WTC11 (cell line): ENCODE results near the gene GPR183. TPM values are rescaled to one million over a fixed set of nuclear protein-coding genes. Genes with fewer than 3 reads are reported as not detected.

ENCODE experiments used
- ATAC-seq: fragments of 200-7000 bp; cut with Tn5 transposase; 2 replicates; pipeline ENCODE4 v1.10.0; 2021; ENCODE audit warnings: mild to moderate bottlenecking, moderate library complexity
- CTCF ChIA-PET: fragments of 300-600 bp; sonication (Branson Sonifier 250); formaldehyde crosslinking; loops from one replicate; lab custom pipeline; 2021; ENCODE audit warnings: antibody characterized with exemption; lab: Charles Lee
- POLR2A ChIA-PET: fragments of 350-600 bp; sonication (Branson Sonifier 250); formaldehyde crosslinking; loops from one replicate; lab custom pipeline; 2021; ENCODE audit warnings: antibody characterized with exemption; lab: Charles Lee
- DNase-seq: peaks from one replicate; pipeline ENCODE4 v3.0.0; 2021; ENCODE audit warnings: low spot score
- H3K27ac Mint-ChIP-seq: 2 replicates; pipeline ENCODE4 v1.8.0; 2021; ENCODE audit warnings: mixed read lengths
- H3K27me3 Mint-ChIP-seq: 2 replicates; pipeline ENCODE4 v1.8.0; 2021; ENCODE audit warnings: low read depth, mild to moderate bottlenecking, moderate library complexity, mixed read lengths
- H3K36me3 Mint-ChIP-seq: 2 replicates; pipeline ENCODE4 v1.8.0; 2021; ENCODE audit warnings: mixed read lengths
- H3K4me1 Mint-ChIP-seq: 2 replicates; pipeline ENCODE4 v1.8.0; 2022; ENCODE audit warnings: mixed read lengths
- H3K4me3 Mint-ChIP-seq: 2 replicates; pipeline ENCODE4 v1.8.0; 2021; ENCODE audit warnings: mild to moderate bottlenecking, moderate library complexity, mixed read lengths
- H3K9me3 Mint-ChIP-seq: 2 replicates; pipeline ENCODE4 v1.8.0; 2021; ENCODE audit warnings: mixed read lengths
- AR ChIP-seq: fragments of 250-450 bp; sonication (Bioruptor Pico); IDR thresholded peaks from 2 replicates; pipeline ENCODE4 v1.9.0; 2021; ENCODE audit warnings: mild to moderate bottlenecking
- ATF2 ChIP-seq: sonication (generic); formaldehyde crosslinking; IDR thresholded peaks from 2 replicates; pipeline ENCODE4 v1.8.1; 2022; ENCODE audit warnings: low read depth, missing genetic modification reagents, borderline replicate concordance
- ATF6 ChIP-seq: sonication (generic); formaldehyde crosslinking; IDR thresholded peaks from 2 replicates; pipeline ENCODE4 v1.8.1; 2023; ENCODE audit warnings: mild to moderate bottlenecking, missing genetic modification reagents
- CBFB ChIP-seq: sonication (generic); formaldehyde crosslinking; IDR thresholded peaks from 2 replicates; pipeline ENCODE4 v1.8.1; 2022; ENCODE audit warnings: mild to moderate bottlenecking, low read depth, missing genetic modification reagents
- CDX4 ChIP-seq: fragments of 250-450 bp; sonication (Bioruptor Pico); IDR thresholded peaks from 2 replicates; pipeline ENCODE4 v1.9.0; 2021; ENCODE audit warnings: moderate library complexity, mild to moderate bottlenecking, inconsistent platforms, borderline replicate concordance
- ELF4 ChIP-seq: sonication (generic); formaldehyde crosslinking; IDR thresholded peaks from 2 replicates; pipeline ENCODE4 v1.8.1; 2022; ENCODE audit warnings: low read depth, mild to moderate bottlenecking, moderate library complexity, missing genetic modification reagents
- FOXJ3 ChIP-seq: sonication (generic); formaldehyde crosslinking; IDR thresholded peaks from 2 replicates; pipeline ENCODE4 v1.9.0; 2021; ENCODE audit warnings: missing genetic modification reagents, mild to moderate bottlenecking, borderline replicate concordance
- FOXK1 ChIP-seq: sonication (generic); formaldehyde crosslinking; IDR thresholded peaks from 2 replicates; pipeline ENCODE4 v1.8.0; 2022; ENCODE audit warnings: mild to moderate bottlenecking, moderate library complexity, missing genetic modification reagents
- JAZF1 ChIP-seq: fragments of 250-450 bp; sonication (Bioruptor Pico); IDR thresholded peaks from 2 replicates; pipeline ENCODE4 v1.9.0; 2021; ENCODE audit warnings: moderate library complexity, mild to moderate bottlenecking, inconsistent platforms
- MYBL2 ChIP-seq: sonication (generic); formaldehyde crosslinking; IDR thresholded peaks from 2 replicates; pipeline ENCODE4 v1.8.1; 2023; ENCODE audit warnings: mild to moderate bottlenecking, moderate library complexity, missing genetic modification reagents
- NFATC4 ChIP-seq: fragments of 250-450 bp; sonication (Bioruptor Pico); IDR thresholded peaks from 2 replicates; pipeline ENCODE4 v1.9.0; 2021; ENCODE audit warnings: mild to moderate bottlenecking
- NFYB ChIP-seq: sonication (generic); formaldehyde crosslinking; conservative IDR thresholded peaks from 2 replicates; pipeline ENCODE4 v1.8.0; 2022; ENCODE audit warnings: low read depth, missing genetic modification reagents
- NR2C2 ChIP-seq: sonication (generic); formaldehyde crosslinking; IDR thresholded peaks from 2 replicates; pipeline ENCODE4 v1.8.0; 2022; ENCODE audit warnings: mild to moderate bottlenecking, missing genetic modification reagents
- NR3C1 ChIP-seq: sonication (generic); formaldehyde crosslinking; conservative IDR thresholded peaks from 2 replicates; pipeline ENCODE4 v1.8.1; 2023; ENCODE audit warnings: low read depth, mild to moderate bottlenecking, missing genetic modification reagents
- PREB ChIP-seq: sonication (generic); formaldehyde crosslinking; IDR thresholded peaks from 2 replicates; pipeline ENCODE4 v1.8.1; 2022; ENCODE audit warnings: mild to moderate bottlenecking, missing genetic modification reagents, moderate library complexity, borderline replicate concordance
- SP1 ChIP-seq: sonication (generic); formaldehyde crosslinking; conservative IDR thresholded peaks from 2 replicates; pipeline ENCODE4 v1.8.1; 2022; ENCODE audit warnings: missing genetic modification reagents
- TEAD4 ChIP-seq: sonication (generic); formaldehyde crosslinking; IDR thresholded peaks from 2 replicates; pipeline ENCODE4 v1.8.0; 2022; ENCODE audit warnings: mild to moderate bottlenecking, missing genetic modification reagents
- ZNF317 ChIP-seq: sonication (generic); formaldehyde crosslinking; IDR thresholded peaks from 2 replicates; pipeline ENCODE4 v1.8.1; 2023; ENCODE audit warnings: low read depth, mild to moderate bottlenecking, moderate library complexity, missing genetic modification reagents, borderline replicate concordance
- ZSCAN18 ChIP-seq: fragments of 250-450 bp; sonication (Bioruptor Pico); IDR thresholded peaks from 2 replicates; pipeline ENCODE4 v2.1.2; 2022; ENCODE audit warnings: mild to moderate bottlenecking, moderate library complexity
- total RNA-seq: library from RNA; stranded (reverse); gene quantifications from 3 replicates; pipeline ENCODE4 v1.2.3, GENCODE V29; 2021

Gene GPR183
- total RNA-seq, 1 experiment from 2014 or later = 0.13 TPM

- ATAC-seq (no peak), DNase-seq (no peak)
- Mint-ChIP-seq H3K27me3 (no peaks in the 10 kb centered on the region), H3K4me3 (no peak overlapping the region), H3K27ac (no peak overlapping the region), H3K4me1 (no peaks in the 10 kb centered on the region), H3K9me3 (no peaks in the 10 kb centered on the region), H3K36me3 (peaks cover 38% of the 10 kb centered on the region)
- POLR2A ChIA-PET = no interaction called here
- CTCF ChIA-PET = interaction anchor here (1.0 kb wide), 1 partner anchor 11 kb away, joined by 3 read pairs; no protein-coding TSS in a partner anchor
- no peak for TF ChIP-seq MYBL2 (CRISPR knock-in tag)
- TF ChIP-seq, all 79 proteins: peak for 0
These were observed 38.1 kb upstream of the GPR183 start for GRCh38 chr13:99345345-99345744.

GRCh38 chr13:99344610-99345208, 37.5 kb upstream of the GPR183 start:
- Mint-ChIP-seq H3K27me3 (no peaks in the 10 kb centered on the region), H3K9me3 (no peaks in the 10 kb centered on the region), H3K27ac (no peak overlapping the region), H3K4me1 (no peaks in the 10 kb centered on the region), H3K36me3 (peaks cover 43% of the 10 kb centered on the region), H3K4me3 (no peak overlapping the region)
- DNase-seq (no peak), ATAC-seq (no peak)
- ChIA-PET CTCF (interaction anchor here (1.0 kb wide), 1 partner anchor 10 kb away, joined by 3 read pairs; no protein-coding TSS in a partner anchor), POLR2A (no interaction called here)
- no peak for TF ChIP-seq ZNF317
- no peak for TF ChIP-seq FOXK1 (CRISPR knock-in tag)
- no peak for TF ChIP-seq FOXJ3 (CRISPR knock-in tag)
- TF ChIP-seq CBFB (CRISPR knock-in tag) = no peak
- no peak for TF ChIP-seq NR3C1 (CRISPR knock-in tag)
- TF ChIP-seq ATF6 (CRISPR knock-in tag) = no peak
- TF ChIP-seq NR2C2 (CRISPR knock-in tag) = no peak
- no peak for TF ChIP-seq TEAD4 (CRISPR knock-in tag)
- TF ChIP-seq ATF2 (CRISPR knock-in tag) = no peak
- no peak for TF ChIP-seq ZSCAN18 (CRISPR knock-in tag)
- TF ChIP-seq ELF4 = no peak

- no peak overlapping the region for H3K27ac Mint-ChIP-seq
- no peaks in the 10 kb centered on the region for H3K9me3 Mint-ChIP-seq
- DNase-seq (no peak), ATAC-seq (no peak)
- H3K27me3 Mint-ChIP-seq = no peaks in the 10 kb centered on the region
- no peaks in the 10 kb centered on the region for H3K4me1 Mint-ChIP-seq
- ChIA-PET CTCF (no interaction called here), POLR2A (no interaction called here)
- H3K4me3 Mint-ChIP-seq = no peak overlapping the region
- H3K36me3 Mint-ChIP-seq = peaks cover 33% of the 10 kb centered on the region
- TF ChIP-seq PREB (CRISPR knock-in tag) (no peak), ZSCAN18 (CRISPR knock-in tag) (no peak), AR (CRISPR knock-in tag) (no peak), NFYB (CRISPR knock-in tag) (no peak), NR3C1 (CRISPR knock-in tag) (no peak), NFATC4 (CRISPR knock-in tag) (no peak), SP1 (CRISPR knock-in tag) (no peak), JAZF1 (CRISPR knock-in tag) (no peak), CDX4 (CRISPR knock-in tag) (no peak)
These were observed 35.6 kb upstream of the GPR183 start for GRCh38 chr13:99342723-99343315.
